Stimulated activated effector memory CD8-positive, alpha-beta T cell treated with anti-CD3 and anti-CD28 coated beads, Interleukin-12 subunit alpha, Interleukin-12 subunit beta, amount 100 ng/mL, for 72 hours (primary cell): ENCODE measurements around the gene ZNF300.
A peak's percentile ranks its signal among the peaks of the same experiment; 100 is the strongest.
"Not testable (repeated sequence)": the region's sequence is repeated elsewhere in the genome, so short reads cannot be mapped to it uniquely, and the experiment has no call there.

Source experiments
- ATAC-seq: fragments of 150-1000 bp; cut with Tn5 transposase; 2 replicates; pipeline ENCODE4 v1.10.0; 2021
- DNase-seq, 2 donors: peaks; one replicate each; pipeline ENCODE4 v3.0.0; 2021 to 2022; ENCODE audit warnings: low spot score in 2 of 2
- H3K27ac Mint-ChIP-seq: one replicate; pipeline ENCODE4 v1.8.0; 2022; ENCODE audit warnings: mild to moderate bottlenecking, mixed read lengths
- H3K36me3 Mint-ChIP-seq: one replicate; pipeline ENCODE4 v1.8.0; 2022; ENCODE audit warnings: mild to moderate bottlenecking, mixed read lengths
- H3K4me1 Mint-ChIP-seq: one replicate; pipeline ENCODE4 v1.8.0; 2022; ENCODE audit warnings: mixed read lengths
- H3K4me3 Mint-ChIP-seq: one replicate; pipeline ENCODE4 v1.8.0; 2022; ENCODE audit warnings: mild to moderate bottlenecking, mixed read lengths
- H3K9me3 Mint-ChIP-seq: one replicate; pipeline ENCODE4 v1.8.0; 2022; ENCODE audit warnings: mixed read lengths

ZNF300 gene

GRCh38 chr5:150853561-150853960 is 51.2 kb downstream of the ZNF300 start:
- H3K27ac Mint-ChIP-seq, result no peak overlapping the region
- ATAC-seq (no peak), DNase-seq (no peak)
- no peaks in the 10 kb centered on the region for H3K9me3 Mint-ChIP-seq
- no peak overlapping the region for H3K4me3 Mint-ChIP-seq
- no peaks in the 10 kb centered on the region for H3K36me3 Mint-ChIP-seq
- H3K4me1 Mint-ChIP-seq, result peaks cover 7% of the 10 kb centered on the region

- H3K36me3 Mint-ChIP-seq, result no peaks in the 10 kb centered on the region
- H3K4me1 Mint-ChIP-seq, result peaks cover 23% of the 10 kb centered on the region
- H3K4me3 Mint-ChIP-seq, result no peak overlapping the region
- no peak overlapping the region for H3K27ac Mint-ChIP-seq
- ATAC-seq, result no peak
- H3K9me3 Mint-ChIP-seq, result no peaks in the 10 kb centered on the region
- DNase-seq, result no peak
These were observed 53.7 kb downstream of the ZNF300 start for GRCh38 chr5:150851039-150851438.

GRCh38 chr5:150848271-150848670 is 56.5 kb downstream of the ZNF300 start:
- ATAC-seq (no peak), DNase-seq (no peak)
- Mint-ChIP-seq H3K36me3 (no peaks in the 10 kb centered on the region), H3K4me3 (no peak overlapping the region), H3K27ac (no peak overlapping the region), H3K9me3 (no peaks in the 10 kb centered on the region), H3K4me1 (peaks cover 22% of the 10 kb centered on the region)

GRCh38 chr5:150847334-150847695 is 57.5 kb downstream of the ZNF300 start:
- no peak overlapping the region for H3K27ac Mint-ChIP-seq
- H3K36me3 Mint-ChIP-seq, result peaks cover 4% of the 10 kb centered on the region
- ATAC-seq (no peak), DNase-seq (no peak)
- peak overlapping the region; percentile 71 for H3K4me3 Mint-ChIP-seq
- H3K4me1 Mint-ChIP-seq, result peaks cover 22% of the 10 kb centered on the region
- H3K9me3 Mint-ChIP-seq, result no peaks in the 10 kb centered on the region

GRCh38 chr5:150846654-150847333 is 58.0 kb downstream of the ZNF300 start:
- DNase-seq (peak; percentile 24 to 72), ATAC-seq (peak; percentile 95)
- Mint-ChIP-seq H3K4me3 (peak overlapping the region; percentile 71), H3K9me3 (no peaks in the 10 kb centered on the region), H3K4me1 (peaks cover 22% of the 10 kb centered on the region), H3K36me3 (peaks cover 4% of the 10 kb centered on the region), H3K27ac (peak overlapping the region; percentile 67)

GRCh38 chr5:150846308-150846653 is 58.5 kb downstream of the ZNF300 start, which contains the start of gene IRGM:
Gene IRGM (plus strand): TSS chr5:150846521. CDS start chr5:150848124, 1,603 bp downstream.
- DNase-seq, ATAC-seq, H3K9me3 Mint-ChIP-seq, H3K36me3 Mint-ChIP-seq: not testable (repeated sequence)
- Mint-ChIP-seq H3K4me1 (peaks cover 22% of the 10 kb centered on the region), H3K27ac (peak within 1 kb of the TSS; percentile 67), H3K4me3 (peak within 1 kb of the TSS; percentile 71)

- not testable (repeated sequence) for H3K4me3 Mint-ChIP-seq, H3K27ac Mint-ChIP-seq, DNase-seq, H3K36me3 Mint-ChIP-seq, ATAC-seq, H3K9me3 Mint-ChIP-seq
- peaks cover 22% of the 10 kb centered on the region for H3K4me1 Mint-ChIP-seq
These were observed 59.5 kb downstream of the ZNF300 start for GRCh38 chr5:150845185-150845859.
